Stimulated activated CD4-positive, alpha-beta T cell treated with anti-CD3 and anti-CD28 coated beads, Interleukin-2, amount 100 ng/mL, for 24 hours (primary cell): ENCODE results near the gene SPAG7.

ENCODE experiments used
- DNase-seq, 2 donors: peaks; one replicate each; pipeline ENCODE4 v3.0.0-alpha.2; 2020

The SPAG7 gene

DNA sequence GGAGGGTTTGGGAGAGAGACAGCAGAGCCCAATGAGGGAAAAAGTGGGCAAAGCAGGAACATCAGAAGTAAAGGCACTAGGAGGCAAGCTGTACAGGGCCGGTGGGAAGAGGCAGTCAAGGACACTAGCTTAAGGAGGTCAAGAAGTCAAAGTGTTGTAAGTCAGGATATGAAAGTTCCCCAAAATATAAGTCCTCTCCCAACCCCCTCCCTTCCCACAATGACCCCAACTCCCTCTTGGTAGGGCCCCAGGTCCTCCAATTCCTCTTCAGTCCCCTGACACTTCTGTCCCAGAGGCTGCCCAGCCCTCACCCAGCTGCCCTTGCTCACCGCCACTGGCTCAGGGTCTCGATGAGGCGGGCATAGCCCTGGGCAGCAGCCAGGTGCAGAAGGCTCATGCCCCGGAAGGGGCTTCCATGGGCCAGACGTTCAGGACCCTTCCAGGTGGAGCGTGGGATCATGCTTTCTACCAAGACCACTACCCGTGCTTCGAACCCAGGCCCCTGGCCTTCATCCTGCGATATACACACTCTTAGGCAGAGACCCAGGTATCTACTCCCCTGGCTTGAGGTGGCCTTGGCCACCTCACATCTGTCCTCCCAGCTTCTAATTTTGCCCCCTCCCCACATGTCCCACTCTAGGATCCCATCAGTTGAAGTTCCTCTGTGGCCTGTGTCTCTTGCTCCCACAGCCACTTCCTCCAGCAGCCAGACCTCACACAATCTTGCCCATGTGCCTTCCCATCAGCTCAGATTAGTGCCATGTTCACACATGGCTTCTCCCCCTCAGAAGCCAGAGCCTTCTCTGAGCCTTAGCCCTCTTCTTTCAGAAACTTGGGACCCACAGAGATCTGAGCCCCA, 5.9 kb upstream of the SPAG7 start:
- DNase-seq = no peak

DNA sequence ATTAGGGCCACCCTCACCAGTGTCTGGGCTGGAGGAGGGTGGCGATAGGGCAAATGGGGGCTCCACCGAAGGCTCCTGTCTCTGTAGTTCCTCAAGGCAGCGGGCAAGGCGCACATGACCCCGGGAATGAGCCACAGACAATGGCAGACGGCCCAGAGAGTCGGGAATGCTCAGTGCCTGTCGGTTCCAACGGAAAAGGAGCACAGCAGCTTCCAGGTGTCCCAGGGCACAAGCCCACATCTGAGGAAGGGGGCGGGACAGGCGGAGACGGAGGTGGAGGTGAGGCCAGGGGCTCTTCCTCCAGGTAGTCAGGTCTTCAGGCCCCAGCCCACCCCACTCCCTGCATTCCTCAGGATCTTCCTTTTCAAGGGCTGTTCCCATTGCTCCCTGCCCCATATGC, 5.1 kb upstream of the SPAG7 start:
- no peak for DNase-seq

DNA sequence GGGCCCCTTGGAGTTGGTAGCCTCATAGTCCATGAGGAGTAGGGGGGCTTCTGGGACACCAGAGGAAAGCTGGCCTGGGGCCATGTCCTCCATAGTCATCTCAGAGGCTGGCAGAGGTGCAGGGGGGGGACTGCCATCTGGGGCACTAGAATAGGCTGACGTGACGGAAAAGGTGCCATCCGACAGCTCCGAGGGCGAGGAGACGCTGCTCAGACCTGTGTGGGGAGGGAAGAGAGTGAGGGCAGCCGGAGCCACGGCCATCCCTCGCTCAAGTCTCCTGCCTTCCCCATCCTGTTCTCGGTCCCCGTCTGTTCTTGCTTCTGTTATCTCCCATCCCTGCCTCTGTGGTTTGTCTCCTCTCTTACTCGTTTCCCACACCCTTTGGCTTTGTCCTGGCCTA, 4.7 kb upstream of the SPAG7 start:
- DNase-seq = no peak

DNA sequence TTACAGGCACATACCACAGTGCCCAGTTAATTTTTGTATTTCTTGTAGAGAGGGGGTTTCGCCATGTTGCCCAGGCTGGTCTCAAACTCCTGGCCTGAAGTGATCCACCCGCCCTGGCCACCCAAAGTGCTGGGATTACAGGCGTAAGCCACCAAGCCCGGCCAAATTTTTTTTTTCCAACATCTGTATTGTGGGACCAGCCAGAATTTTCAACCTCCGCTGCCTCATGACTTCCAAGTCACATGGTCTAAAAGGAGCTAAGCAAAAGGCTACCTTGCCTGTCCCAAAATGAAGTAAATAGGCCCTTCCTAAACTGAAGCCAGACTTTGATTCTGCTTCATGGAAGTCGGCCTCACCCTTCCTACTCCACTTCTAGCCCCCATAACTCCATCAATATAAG, 4.2 kb upstream of the SPAG7 start:
- DNase-seq = no peak

DNA sequence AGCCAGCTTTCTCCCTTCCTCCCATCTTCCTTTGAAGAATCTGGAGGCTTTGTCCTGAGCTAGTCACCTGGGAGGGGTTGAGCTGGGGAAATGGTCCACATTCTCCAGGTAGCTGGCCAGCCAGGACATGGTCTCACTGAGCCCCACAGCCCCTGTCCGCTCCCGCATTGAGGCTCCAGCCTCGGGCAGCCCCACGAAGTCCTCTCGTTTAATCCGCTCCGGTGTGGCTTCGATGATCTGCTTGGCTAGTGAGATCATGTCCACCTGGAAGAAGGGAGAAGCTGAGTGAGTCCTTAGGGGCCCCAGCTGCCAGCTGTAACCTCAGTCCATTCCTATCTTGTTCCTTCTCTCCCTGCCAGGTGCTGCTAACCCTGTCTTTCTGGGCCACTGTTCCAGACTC, 2.7 kb upstream of the SPAG7 start:
- no peak for DNase-seq

DNA sequence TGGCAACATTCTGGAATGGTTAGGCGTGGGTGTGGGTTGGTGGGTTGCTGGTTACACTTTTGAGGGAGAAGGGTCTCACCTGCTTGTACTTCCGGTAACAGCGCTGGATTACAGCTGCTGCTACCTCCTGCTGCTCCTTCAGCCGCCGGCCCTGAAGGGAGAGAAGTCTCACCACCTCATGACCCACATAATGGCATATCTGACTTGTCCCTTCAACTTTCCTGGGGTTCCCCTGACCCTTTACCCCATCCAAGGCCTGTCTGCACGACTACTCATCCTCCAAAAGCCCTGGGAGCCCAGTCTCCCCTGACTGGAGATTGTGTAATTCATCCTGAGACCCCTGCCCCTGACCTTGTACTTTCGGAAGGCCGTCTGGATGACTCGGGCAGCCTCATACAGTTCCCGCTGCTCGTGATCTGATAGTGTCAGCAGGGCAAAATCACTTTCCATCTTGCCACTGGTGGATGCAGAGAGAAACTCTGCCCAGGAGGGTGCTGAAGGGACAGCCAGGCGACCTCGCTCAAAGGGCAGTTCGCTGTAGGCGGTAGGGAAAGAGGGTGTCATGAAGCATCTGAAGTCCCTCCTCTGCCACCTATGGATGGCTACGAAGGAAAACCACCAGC, 2.0 kb upstream of the SPAG7 start:
- peak in 1 of 2 donors; percentile 50 for DNase-seq

DNA sequence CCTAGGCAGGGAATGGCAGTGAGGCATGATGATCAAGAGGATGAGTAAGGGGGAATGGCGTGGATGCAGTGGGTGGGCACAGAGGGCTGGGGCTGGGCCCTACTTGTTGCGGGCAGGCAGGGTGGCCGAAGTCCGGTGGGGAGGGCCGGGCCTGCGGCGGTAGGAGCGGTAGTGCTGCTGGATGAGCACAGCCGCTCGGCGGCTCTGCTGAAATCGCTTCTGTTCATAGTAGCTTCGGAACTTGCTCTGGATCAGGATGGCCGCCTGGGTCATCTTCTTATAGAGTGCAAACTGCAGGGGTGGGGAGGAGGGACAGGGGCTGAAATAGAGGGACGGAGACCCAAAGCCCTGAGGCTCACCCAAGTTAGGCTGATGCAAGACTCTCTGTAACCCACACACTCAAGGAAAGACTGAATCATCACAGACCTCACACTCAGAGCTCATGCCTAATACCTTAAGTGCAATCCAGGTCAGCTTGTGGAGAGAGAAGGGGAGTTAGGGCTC, 1.5 kb upstream of the SPAG7 start:
- DNase-seq = peak; percentile 53 to 64

DNA sequence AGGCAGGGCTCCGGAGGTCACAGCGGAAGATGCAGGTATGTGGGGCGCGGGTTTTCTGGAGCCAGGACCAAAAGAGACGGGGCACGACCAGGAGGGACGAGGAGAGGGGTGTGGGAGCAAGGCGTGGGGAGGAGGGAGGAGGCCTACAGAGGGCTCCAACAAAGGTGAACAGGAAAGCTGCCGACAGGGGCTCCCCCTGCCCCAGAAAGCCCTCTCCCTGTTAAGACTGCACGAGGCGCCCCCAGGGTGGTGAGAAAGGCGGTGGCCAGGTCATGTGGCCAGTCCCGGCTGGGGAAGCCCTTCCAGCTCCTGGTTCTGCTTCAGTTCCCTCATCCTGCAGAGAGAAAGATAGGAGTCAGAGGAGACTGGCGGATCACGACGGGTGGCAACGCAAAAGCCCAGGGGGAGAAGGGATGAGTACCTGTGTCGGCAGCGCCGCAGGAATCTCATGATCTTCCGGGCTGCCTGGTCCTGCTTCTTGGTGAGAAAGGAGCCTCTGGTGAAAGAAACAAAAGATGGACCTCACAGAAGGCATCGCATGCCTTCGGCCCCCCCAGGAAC, 949 bp upstream of the SPAG7 start:
- peak; percentile 49 to 52 for DNase-seq

DNA sequence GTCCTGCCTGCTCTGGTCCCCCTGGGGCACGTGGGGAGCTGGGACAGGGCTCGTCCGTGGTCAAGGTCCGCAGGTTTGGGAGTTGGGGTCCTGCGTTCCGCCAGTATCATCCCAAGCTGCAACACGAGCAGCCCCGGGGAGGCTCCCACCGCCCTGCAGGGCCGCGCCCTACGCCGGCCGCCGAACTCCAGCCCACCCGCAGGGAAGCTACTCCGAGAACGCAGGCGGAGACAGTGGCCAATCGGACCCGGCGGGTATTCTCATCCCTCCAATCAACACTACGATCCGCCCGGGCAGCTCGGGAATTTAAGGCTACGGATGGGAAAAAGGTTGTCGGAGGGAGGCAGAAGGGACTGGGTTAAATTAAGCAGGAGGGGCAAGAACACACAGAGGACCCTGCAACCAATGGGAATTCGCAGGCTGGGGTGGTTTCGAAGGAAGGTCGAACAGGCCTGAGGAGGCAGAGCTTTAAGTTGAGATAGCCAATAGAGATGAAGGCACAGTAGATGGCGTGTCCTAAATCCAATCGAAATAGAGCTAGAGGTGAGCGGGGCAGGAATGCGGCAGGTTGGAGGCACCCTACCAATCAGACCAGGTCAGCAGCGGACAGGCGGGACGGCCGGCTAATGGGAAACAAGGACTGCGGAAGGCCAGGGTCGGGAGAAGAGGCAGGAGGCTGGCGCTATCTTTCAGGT, 626 bp downstream of the SPAG7 start:
- peak; percentile 91 to 94 for DNase-seq

DNA sequence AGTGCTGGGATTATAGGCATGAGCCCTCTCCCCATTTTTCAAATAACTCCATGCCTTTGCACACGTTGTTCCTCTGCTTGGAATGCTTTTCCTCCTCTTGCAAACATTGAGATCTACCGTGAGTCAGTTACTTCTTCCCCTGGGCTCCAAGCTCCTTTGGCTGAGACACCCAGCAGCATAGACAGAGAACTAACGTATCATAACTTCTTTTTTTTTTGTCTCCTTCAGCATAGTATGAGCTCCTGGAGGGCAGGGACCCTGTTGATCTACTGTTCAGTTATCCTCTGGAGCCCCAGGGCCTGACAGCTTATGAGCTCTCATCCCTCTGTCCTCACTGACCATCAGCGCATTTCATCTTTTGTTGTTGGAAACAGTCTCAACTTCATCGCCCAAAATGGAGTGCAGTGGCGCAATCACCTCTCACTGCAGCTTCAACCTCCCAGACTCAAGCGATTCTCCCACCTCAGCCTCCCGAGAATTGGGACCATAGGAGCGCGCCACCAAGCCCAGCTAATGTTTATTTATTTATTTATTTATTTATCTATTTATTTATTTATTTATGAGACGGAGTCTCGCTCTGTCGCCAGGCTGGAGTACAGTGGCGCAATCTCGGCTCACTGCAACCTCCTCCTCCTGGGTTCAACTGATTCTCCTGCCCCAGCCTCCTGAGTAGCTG, 2.2 kb downstream of the SPAG7 start:
- no peak for DNase-seq

DNA sequence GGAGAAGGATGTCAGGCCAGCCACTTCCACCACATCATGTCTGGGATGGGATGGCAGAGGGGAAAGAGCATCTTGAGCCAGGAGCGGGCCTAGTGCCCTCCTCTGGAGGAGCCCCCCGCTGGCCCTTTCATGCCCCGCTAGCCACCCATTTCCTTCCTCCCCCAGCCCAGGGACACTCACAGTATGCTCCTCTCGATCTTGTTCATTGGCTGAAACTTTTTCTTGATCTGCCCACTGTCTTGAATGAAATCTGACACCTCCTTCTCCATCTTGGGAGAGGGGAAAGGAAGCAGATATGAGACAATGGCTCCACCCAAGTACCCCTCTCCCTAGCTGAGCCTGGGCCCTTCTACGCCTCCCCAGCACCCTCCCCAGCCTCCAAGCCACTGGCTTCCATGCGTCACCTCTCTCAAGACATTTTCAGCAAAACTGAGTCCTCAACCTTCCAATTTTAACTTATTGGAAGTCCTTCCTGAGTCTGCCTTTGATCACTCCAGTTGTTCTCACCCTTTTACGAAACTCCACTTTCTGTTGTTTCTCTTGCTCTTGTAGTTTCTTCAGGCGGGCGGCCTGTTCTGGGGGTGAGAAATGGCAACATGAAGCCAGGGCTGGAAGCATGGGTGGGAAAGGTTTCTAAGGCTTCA, 7.2 kb downstream of the SPAG7 start:
- DNase-seq = no peak

DNA sequence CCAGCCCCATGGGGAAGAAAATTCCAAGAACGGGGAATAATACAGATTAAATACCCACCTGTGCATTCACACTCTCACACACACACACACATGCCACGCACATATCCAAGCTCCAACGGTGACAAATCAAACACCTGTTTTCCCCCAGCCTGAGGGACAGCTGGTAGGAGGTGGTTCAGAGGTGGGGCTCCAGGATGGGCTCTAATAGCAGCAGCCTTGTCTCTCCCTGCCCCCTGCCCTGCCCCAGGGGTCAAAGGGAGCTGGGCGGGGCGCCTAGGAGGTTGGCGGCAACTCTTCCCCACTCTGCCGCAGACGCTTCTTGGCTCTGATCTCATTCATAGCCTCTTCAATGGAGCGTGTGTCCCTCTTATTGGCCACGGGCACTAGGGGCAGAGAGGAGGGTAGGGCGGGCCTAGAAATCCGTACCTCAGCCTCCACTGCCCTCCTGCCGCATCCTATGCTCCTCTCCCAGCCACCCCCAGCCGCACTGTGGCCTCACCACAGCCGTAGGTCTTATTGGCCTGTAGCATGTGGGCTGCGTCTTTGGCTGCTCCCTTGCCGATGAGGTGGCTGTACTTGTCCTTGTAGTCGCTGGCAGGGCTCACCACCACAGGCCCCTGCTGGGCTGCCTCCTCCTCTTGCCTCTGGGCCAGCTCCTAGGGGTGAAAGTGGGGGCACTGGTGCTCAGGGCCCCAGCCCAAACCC, 8.2 kb downstream of the SPAG7 start:
- no peak for DNase-seq

DNA sequence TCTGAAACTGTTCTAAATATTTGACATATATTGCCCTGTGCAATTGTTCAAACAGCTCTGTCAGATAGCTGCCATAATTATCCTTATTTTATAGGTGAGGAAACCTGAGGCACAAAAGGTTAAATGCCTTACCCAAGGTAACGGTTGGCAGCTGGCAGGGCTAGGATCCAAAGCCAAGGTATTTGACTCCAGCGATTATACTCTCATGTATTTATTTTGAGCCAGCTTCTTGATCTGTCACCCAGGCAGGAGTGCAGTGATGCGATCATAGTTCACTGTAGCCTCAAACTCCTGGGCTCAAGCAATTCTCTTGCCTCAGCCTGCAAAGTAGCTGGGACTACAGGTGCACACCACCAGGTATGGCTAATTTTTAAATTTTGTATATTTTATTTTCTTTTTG, 9.5 kb downstream of the SPAG7 start:
- no peak for DNase-seq

DNA sequence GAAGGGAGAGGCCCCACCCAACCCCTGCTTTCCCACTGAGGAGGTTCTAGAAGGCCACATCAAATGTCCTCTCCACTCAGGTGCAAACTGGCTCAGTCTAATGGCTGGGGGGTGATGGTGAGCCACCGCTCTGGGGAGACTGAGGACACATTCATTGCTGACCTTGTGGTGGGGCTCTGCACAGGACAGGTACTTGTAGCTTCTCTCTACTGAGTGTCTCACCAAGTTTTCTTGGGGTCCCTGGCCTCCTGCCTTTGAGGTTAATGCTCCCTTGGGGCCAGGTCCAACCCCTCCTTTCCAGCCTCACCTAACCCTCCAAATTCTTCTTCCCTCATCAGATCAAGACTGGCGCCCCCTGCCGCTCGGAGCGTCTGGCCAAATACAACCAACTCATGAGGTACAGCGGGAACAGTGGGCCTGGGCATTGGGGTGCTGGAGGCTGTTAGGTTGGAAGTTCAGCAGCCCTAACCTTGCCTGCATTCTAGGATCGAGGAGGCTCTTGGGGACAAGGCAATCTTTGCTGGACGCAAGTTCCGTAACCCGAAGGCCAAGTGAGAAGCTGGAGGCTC, 11.0 kb downstream of the SPAG7 start:
- peak; percentile 60 to 64 for DNase-seq

DNA sequence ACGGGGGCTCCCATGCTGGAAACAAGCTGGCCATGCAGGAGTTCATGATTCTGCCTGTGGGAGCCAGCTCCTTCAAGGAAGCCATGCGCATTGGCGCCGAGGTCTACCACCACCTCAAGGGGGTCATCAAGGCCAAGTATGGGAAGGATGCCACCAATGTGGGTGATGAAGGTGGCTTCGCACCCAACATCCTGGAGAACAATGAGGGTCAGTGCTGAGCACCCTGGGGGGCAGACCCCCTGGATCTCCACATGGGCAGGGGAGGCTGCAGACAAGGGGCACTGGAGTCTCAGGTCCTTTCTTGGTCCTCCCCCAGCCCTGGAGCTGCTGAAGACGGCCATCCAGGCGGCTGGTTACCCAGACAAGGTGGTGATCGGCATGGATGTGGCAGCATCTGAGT, 12.5 kb downstream of the SPAG7 start:
- DNase-seq = no peak

DNA sequence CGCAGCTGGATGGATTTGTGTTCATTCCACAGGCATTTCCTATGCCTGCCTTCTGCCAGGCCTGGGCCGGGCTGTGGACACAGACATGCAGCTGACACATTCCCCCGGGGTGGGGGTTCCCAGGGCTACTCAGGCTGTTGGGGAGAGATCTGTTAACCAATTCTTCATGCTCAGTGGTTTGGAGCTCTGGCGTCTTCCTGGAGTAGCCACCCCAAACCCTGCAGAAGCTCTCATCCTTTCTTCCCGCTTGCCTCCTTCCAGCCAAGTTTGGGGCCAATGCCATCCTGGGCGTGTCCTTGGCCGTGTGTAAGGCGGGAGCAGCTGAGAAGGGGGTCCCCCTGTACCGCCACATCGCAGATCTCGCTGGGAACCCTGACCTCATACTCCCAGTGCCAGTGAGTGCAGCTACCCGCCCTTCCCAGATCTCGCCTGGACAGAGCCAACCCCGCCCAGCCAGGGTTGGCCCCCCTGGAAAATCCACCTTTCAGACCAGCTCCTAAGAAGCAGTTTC, 14.1 kb downstream of the SPAG7 start:
- DNase-seq = no peak

DNA sequence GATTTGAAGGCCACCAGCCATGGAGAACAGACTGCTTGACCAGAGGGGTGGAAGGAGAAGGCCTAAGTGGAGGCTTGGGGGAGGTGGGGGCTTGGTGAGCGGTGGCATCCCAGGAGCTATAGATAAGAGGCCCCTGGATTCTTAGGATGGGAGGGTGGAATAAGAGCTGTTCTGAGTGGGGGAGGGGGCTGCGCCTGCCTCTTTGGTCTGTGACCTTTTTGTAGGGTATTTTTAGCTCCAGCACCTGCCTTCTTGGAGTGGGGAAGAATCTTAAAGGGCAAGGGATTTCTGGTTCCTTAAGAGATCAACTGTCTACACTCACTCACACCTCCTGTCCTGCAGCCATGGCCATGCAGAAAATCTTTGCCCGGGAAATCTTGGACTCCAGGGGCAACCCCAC, 16.1 kb downstream of the SPAG7 start:
- DNase-seq = no peak

DNA sequence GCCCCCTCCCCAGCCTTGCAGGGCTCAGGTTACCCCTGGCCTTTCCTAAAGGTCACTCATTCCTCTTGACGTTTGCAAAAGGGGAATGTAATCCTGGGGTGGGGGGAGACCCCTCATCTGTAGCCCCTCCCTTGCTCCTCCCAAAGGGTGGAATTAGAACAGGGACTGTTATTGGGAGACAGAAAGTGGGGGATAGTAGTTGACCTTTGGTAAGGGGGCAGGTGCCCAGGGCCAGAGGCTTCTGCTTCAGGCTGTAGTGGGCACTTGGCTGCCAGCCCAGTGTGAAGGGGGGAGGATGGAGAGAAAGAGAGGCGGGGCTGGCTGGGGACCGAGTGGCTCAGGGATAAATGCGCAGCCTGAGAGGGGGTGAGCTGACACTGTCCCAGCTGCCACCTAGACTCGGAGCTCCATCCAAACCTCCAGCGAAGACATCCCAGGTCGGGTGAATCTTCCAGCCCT, 16.8 kb downstream of the SPAG7 start, which contains the start of gene ENO3:
Gene ENO3 (plus strand): TSS at position 374 of the 459 bp plus-strand sequence. CDS start 711 bp downstream, outside the sequence.
- no peak for DNase-seq

DNA sequence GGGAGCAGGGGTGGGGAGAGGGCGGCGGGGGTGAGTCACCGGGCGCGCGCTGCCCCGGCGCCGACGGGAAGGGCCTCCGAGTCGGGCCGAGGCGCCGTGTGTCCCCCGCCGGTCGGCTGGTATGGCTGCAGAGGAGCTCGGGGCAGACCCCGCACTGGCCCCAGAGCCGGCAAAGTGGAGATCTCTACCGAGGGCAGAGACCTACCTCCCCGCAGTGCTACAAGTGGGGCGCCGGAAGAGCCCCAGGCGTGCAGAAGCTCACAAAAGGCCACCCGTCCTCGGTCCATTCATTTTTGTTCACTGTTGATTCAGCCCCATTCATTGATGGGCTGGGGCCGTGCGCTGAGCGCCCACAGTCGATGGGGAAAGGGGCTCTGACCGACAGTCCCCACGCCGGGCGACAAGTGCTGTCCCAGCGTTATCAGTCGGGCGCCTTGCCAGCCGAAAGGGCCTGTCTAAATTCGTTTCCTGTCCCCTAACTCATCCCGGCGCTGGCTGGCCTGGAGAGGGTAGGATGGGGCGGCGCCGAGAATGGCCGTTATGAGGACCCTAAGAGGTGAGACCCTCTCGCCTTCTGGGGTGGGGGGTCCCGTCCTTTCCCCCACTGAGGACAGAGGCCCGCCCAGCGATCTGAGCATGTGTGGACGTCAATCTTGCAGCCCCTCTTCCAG, 17.4 kb downstream of the SPAG7 start:
- DNase-seq = peak; percentile 49 to 53
